H9 (cell line): Measurements from ENCODE around the gene THOP1. TPM values are rescaled to one million over a fixed set of nuclear protein-coding genes. Genes with fewer than 3 reads are reported as not detected.

Experiments used
- DNase-seq: peaks from one replicate; pipeline ENCODE4 v3.0.0-alpha.2; 2017
- H2AFZ ChIP-seq: one replicate; pipeline ENCODE4 v1.6.1; 2013; ENCODE audit warnings: mild to moderate bottlenecking, low read length, control low read depth, moderate library complexity
- H2AK5ac ChIP-seq: 2 replicates; pipeline ENCODE4 v1.6.1; 2013; ENCODE audit warnings: low read length, control low read depth, mixed read lengths; ENCODE audit not compliant: insufficient read length
- H2BK120ac ChIP-seq: one replicate; pipeline ENCODE4 v1.6.1; 2013; ENCODE audit warnings: low read depth, mild to moderate bottlenecking, low read length, control low read depth, inconsistent platforms; ENCODE audit not compliant: poor library complexity, severe bottlenecking
- H2BK12ac ChIP-seq: 2 replicates; pipeline ENCODE4 v1.6.1; 2013; ENCODE audit warnings: low read length, control low read depth, mixed read lengths, low read depth; ENCODE audit not compliant: insufficient read length
- H2BK15ac ChIP-seq: 2 replicates; pipeline ENCODE4 v1.6.1; 2013; ENCODE audit warnings: low read depth, low read length, control low read depth
- H2BK20ac ChIP-seq: one replicate; pipeline ENCODE4 v1.6.1; 2013; ENCODE audit warnings: low read depth, mild to moderate bottlenecking, low read length, control low read depth, inconsistent platforms; ENCODE audit not compliant: poor library complexity, severe bottlenecking
- H2BK5ac ChIP-seq: 2 replicates; pipeline ENCODE4 v1.6.1; 2013; ENCODE audit warnings: low read length, control low read depth, mixed read lengths; ENCODE audit not compliant: insufficient read length
- H3K14ac ChIP-seq: 2 replicates; pipeline ENCODE4 v1.6.1; 2013; ENCODE audit warnings: low read length, control low read depth; ENCODE audit not compliant: insufficient read depth
- H3K18ac ChIP-seq: 2 replicates; pipeline ENCODE4 v1.6.1; 2013; ENCODE audit warnings: low read depth, mild to moderate bottlenecking, mixed read lengths, low read length, control low read depth; ENCODE audit not compliant: insufficient read length
- H3K23ac ChIP-seq: 2 replicates; pipeline ENCODE4 v1.6.1; 2013; ENCODE audit warnings: low read length, control low read depth, mixed read lengths, low read depth; ENCODE audit not compliant: insufficient read length
- H3K23me2 ChIP-seq: 2 replicates; pipeline ENCODE4 v1.6.1; 2013; ENCODE audit warnings: low read depth, mild to moderate bottlenecking, mixed read lengths, low read length, control low read depth; ENCODE audit not compliant: insufficient read length, poor library complexity, severe bottlenecking
- H3K27ac ChIP-seq: 2 replicates; pipeline ENCODE4 v1.5.1; 2013; ENCODE audit warnings: low read length, control low read depth, mixed read lengths, low read depth; ENCODE audit not compliant: insufficient read length
- H3K27me3 ChIP-seq: 2 replicates; pipeline ENCODE4 v1.6.1; 2013; ENCODE audit warnings: low read length, control low read depth, inconsistent platforms; ENCODE audit not compliant: insufficient read depth
- H3K4ac ChIP-seq: 2 replicates; pipeline ENCODE4 v1.6.1; 2013; ENCODE audit warnings: low read depth, mild to moderate bottlenecking, control low read depth, inconsistent platforms, low read length, moderate library complexity
- H3K4me1 ChIP-seq: 2 replicates; pipeline ENCODE4 v1.6.1; 2013; ENCODE audit warnings: low read length, control low read depth, inconsistent platforms; ENCODE audit not compliant: insufficient read depth
- H3K4me2 ChIP-seq: 2 replicates; pipeline ENCODE4 v1.6.1; 2013; ENCODE audit warnings: low read length, control low read depth, mixed read lengths; ENCODE audit not compliant: insufficient read length, insufficient read depth
- H3K56ac ChIP-seq: 2 replicates; pipeline ENCODE4 v1.6.1; 2013; ENCODE audit warnings: low read depth, mild to moderate bottlenecking, mixed read lengths, low read length, control low read depth; ENCODE audit not compliant: insufficient read length
- H3K79me1 ChIP-seq: 2 replicates; pipeline ENCODE4 v1.6.1; 2013; ENCODE audit warnings: low read depth, mild to moderate bottlenecking, moderate library complexity, low read length, control low read depth, inconsistent platforms; ENCODE audit not compliant: insufficient read depth, poor library complexity, severe bottlenecking
- H3K79me2 ChIP-seq: 2 replicates; pipeline ENCODE4 v1.6.1; 2013; ENCODE audit warnings: low read length, control low read depth, inconsistent platforms; ENCODE audit not compliant: insufficient read depth
- H3K9ac ChIP-seq: 2 replicates; pipeline ENCODE4 v1.6.1; 2013; ENCODE audit warnings: low read length, control low read depth, mixed read lengths; ENCODE audit not compliant: insufficient read length; ENCODE audit errors: extremely low read depth
- H3K9me3 ChIP-seq: one replicate; pipeline ENCODE4 v1.6.1; 2013; ENCODE audit warnings: low read depth, low read length, inconsistent platforms; ENCODE audit not compliant: control insufficient read depth
- H3T11ph ChIP-seq: one replicate; pipeline ENCODE4 v1.6.1; 2013; ENCODE audit warnings: mild to moderate bottlenecking, low read length, control low read depth, inconsistent platforms
- H4K20me1 ChIP-seq: one replicate; pipeline ENCODE4 v1.6.1; 2013; ENCODE audit not compliant: control insufficient read depth, insufficient read length, insufficient read depth
- H4K5ac ChIP-seq: 2 replicates; pipeline ENCODE4 v1.6.1; 2013; ENCODE audit warnings: low read depth, mild to moderate bottlenecking, mixed read lengths, low read length, control low read depth; ENCODE audit not compliant: insufficient read length
- H4K8ac ChIP-seq: replicated peaks from 2 replicates; pipeline ENCODE4 v1.6.1; 2013; ENCODE audit warnings: low read length, control low read depth, mixed read lengths, low read depth; ENCODE audit not compliant: insufficient read length
- H4K91ac ChIP-seq: 2 replicates; pipeline ENCODE4 v1.6.1; 2013; ENCODE audit warnings: low read depth, mild to moderate bottlenecking, moderate library complexity, mixed read lengths, low read length, control low read depth; ENCODE audit not compliant: insufficient read length
- H3K27ac Mint-ChIP-seq, 3 experiments: 2 replicates in 2 of 3; 3 replicates in 1 of 3; pipeline ENCODE4 v1.8.0; 2020 to 2021; ENCODE audit warnings: mixed read lengths in 3 of 3, mild to moderate bottlenecking in 1 of 3, moderate library complexity in 1 of 3
- H3K27me3 Mint-ChIP-seq: 2 replicates; pipeline ENCODE4 v1.8.0; 2021; ENCODE audit warnings: low read depth, mild to moderate bottlenecking, moderate library complexity, mixed read lengths
- H3K36me3 Mint-ChIP-seq, 3 experiments: 2 replicates in 2 of 3; 3 replicates in 1 of 3; pipeline ENCODE4 v1.8.0; 2020 to 2021; ENCODE audit warnings: low read depth in 3 of 3, mixed read lengths in 3 of 3; ENCODE audit not compliant: insufficient read depth in 1 of 3
- H3K4me1 Mint-ChIP-seq, 2 experiments: 2 replicates each; pipeline ENCODE4 v1.8.0; 2020; ENCODE audit warnings: mixed read lengths in 2 of 2
- H3K4me3 Mint-ChIP-seq, 2 experiments: 2 replicates in 1 of 2; 3 replicates in 1 of 2; pipeline ENCODE4 v1.8.0; 2020 to 2021; ENCODE audit warnings: mild to moderate bottlenecking in 2 of 2, mixed read lengths in 2 of 2, moderate library complexity in 1 of 2
- H3K9me3 Mint-ChIP-seq, 2 experiments: 2 replicates in 1 of 2; 3 replicates in 1 of 2; pipeline ENCODE4 v1.8.0; 2020; ENCODE audit warnings: mild to moderate bottlenecking in 2 of 2, mixed read lengths in 2 of 2, moderate library complexity in 1 of 2
- CTCF ChIP-seq: fragments of 200-600 bp; sonication (generic); conservative IDR thresholded peaks from 3 replicates; pipeline ENCODE4 v1.8.0; 2021; ENCODE audit warnings: antibody characterized with exemption, mild to moderate bottlenecking
- WGBS: extraction: QIAGEN DNeasy Blood & Tissue Kit; methylation state at CpG from one replicate; pipeline ENCODE4 v1.1.7; 2013; ENCODE audit warnings: missing lambda C conversion rate, low lambda C conversion rate, mixed read lengths; ENCODE audit not compliant: insufficient read length; ENCODE audit errors: extremely low coverage; 5-methylcytosine and 5-hydroxymethylcytosine counted together
- total RNA-seq: library from RNA; stranded (reverse); gene quantifications from 2 replicates; pipeline ENCODE4 v1.2.1, GENCODE V29; 2021

Gene THOP1
- total RNA-seq, 1 experiment from 2014 or later = 150 TPM

GRCh38 chr19:2845107-2845506 lies 59.8 kb downstream of the THOP1 start:
- no peaks in the 10 kb centered on the region for H3K27me3 ChIP-seq
- peaks cover 5 to 13% of the 10 kb centered on the region in 2 experiments for H3K4me1 Mint-ChIP-seq
- H3K23ac ChIP-seq = no peak overlapping the region
- peaks cover 35 to 46% (median 39%) of the 10 kb centered on the region in 3 experiments for H3K36me3 Mint-ChIP-seq
- no peak overlapping the region for H2BK5ac ChIP-seq
- H3K4ac ChIP-seq = no peak overlapping the region
- peaks cover 1% of the 10 kb centered on the region for H3K9me3 ChIP-seq
- H3T11ph ChIP-seq = no peak overlapping the region
- no peaks in the 10 kb centered on the region for H3K79me1 ChIP-seq
- H3K56ac ChIP-seq = no peak overlapping the region
- no peak overlapping the region for H2BK120ac ChIP-seq
- TF ChIP-seq CTCF = no peak
- no peak overlapping the region for H4K5ac ChIP-seq
- H2BK12ac ChIP-seq = no peak overlapping the region
- H2AK5ac ChIP-seq = no peak overlapping the region
- H2AFZ ChIP-seq = no peak overlapping the region
- no peak overlapping the region for H3K14ac ChIP-seq
- H2BK20ac ChIP-seq = no peak overlapping the region
- no peak overlapping the region for H4K8ac ChIP-seq
- no peak overlapping the region for H3K4me3 Mint-ChIP-seq
- no peak for DNase-seq
- H3K4me2 ChIP-seq = no peak overlapping the region
- no peaks in the 10 kb centered on the region for H4K20me1 ChIP-seq
- H3K27me3 Mint-ChIP-seq = no peaks in the 10 kb centered on the region
- no peak overlapping the region for H2BK15ac ChIP-seq
- peaks cover 30 to 46% of the 10 kb centered on the region in 2 experiments for H3K9me3 Mint-ChIP-seq
- H3K79me2 ChIP-seq = 0 out of 2 replicates have a peak, but pooled peaks cover 2% of the 10 kb centered on the region
- peaks cover 5% of the 10 kb centered on the region for H3K23me2 ChIP-seq
- no peak overlapping the region for H3K27ac Mint-ChIP-seq
- H3K4me1 ChIP-seq = no peaks in the 10 kb centered on the region
- H3K9ac ChIP-seq = no peak overlapping the region
- H4K91ac ChIP-seq = no peak overlapping the region
- no CpG with 5 or more reads among the region's 2 CpGs for WGBS
- H3K18ac ChIP-seq = no peak overlapping the region
- H3K27ac ChIP-seq = no peak overlapping the region
